A549 (cell line): Measurements from ENCODE around the gene F10. TPM values are rescaled to one million over a fixed set of nuclear protein-coding genes. Genes with fewer than 3 reads are reported as not detected.

Experiments
- ATAC-seq, 2 experiments: fragments of 200-7000 bp in 1 of 2; fragments of >200 bp in 1 of 2; cut with Nextera tagmentation in 1 of 2; cut with Tn5 transposase in 1 of 2; 3 replicates each; pipeline versions ENCODE4 v1.8.0 to v1.9.1; 2018 to 2020; ENCODE audit warnings: mild to moderate bottlenecking in 1 of 2, moderate library complexity in 1 of 2
- CTCF ChIA-PET: fragments of 300-600 bp; sonication (Branson Sonifier 250); formaldehyde crosslinking; extraction: SDS; loops from one replicate; lab custom pipeline; 2021; ENCODE audit warnings: antibody characterized with exemption, inconsistent platforms; lab: Yijun Ruan, JAX
- POLR2A ChIA-PET: fragments of 350-600 bp; formaldehyde crosslinking; extraction: SDS; loops from one replicate; lab custom pipeline; 2021; ENCODE audit warnings: antibody characterized with exemption, inconsistent platforms; lab: Yijun Ruan, JAX
- DNase-seq, 2 experiments: peaks; one replicate each; pipeline versions ENCODE4 v3.0.0 to v3.0.0-alpha.2; 2011 to 2016; ENCODE audit warnings: low read depth in 1 of 2, low spot score in 1 of 2
- FAIRE-seq: peaks from 2 replicates; lab custom pipeline; 2011; peaks lifted over from hg19 to GRCh38; lab: Jason Lieb, UNC
- H3K27ac ChIP-seq, 2 experiments: fragments of >200 bp; sonication (Bioruptor Twin); formaldehyde crosslinking; 3 replicates each; pipeline ENCODE4 v1.5.1; 2016 to 2017
- H3K4me1 ChIP-seq: fragments of >200 bp; sonication (Bioruptor Twin); formaldehyde crosslinking; 3 replicates; pipeline ENCODE4 v1.6.1; 2016
- H3K4me2 ChIP-seq: fragments of >200 bp; sonication (Bioruptor Twin); formaldehyde crosslinking; 3 replicates; pipeline ENCODE4 v1.6.1; 2016
- H3K4me3 ChIP-seq: fragments of >200 bp; sonication (Bioruptor Twin); formaldehyde crosslinking; 3 replicates; pipeline ENCODE4 v1.5.1; 2016
- H3K9me3 ChIP-seq: fragments of >200 bp; sonication (Bioruptor Twin); formaldehyde crosslinking; 3 replicates; pipeline ENCODE4 v1.6.1; 2016
- BCL3 ChIP-seq: fragments of >200 bp; sonication (Bioruptor Twin); formaldehyde crosslinking; IDR thresholded peaks from 3 replicates; pipeline ENCODE4 v1.6.1; 2016
- CBX2 ChIP-seq: fragments of 200-600 bp; sonication (generic); IDR thresholded peaks from 2 replicates; pipeline ENCODE4 v1.6.1; 2016; ENCODE audit warnings: low read depth, mild to moderate bottlenecking, borderline replicate concordance
- FOXS1 ChIP-seq: fragments of 250-450 bp; sonication (Bioruptor Pico); IDR thresholded peaks from 2 replicates; pipeline ENCODE4 v1.5.0; 2020; ENCODE audit warnings: mild to moderate bottlenecking, moderate library complexity
- HMGXB4 ChIP-seq: fragments of 250-450 bp; sonication (Bioruptor Pico); IDR thresholded peaks from 2 replicates; pipeline ENCODE4 v1.5.0; 2021; ENCODE audit warnings: mild to moderate bottlenecking, moderate library complexity, borderline replicate concordance
- HOXB13 ChIP-seq: fragments of 250-450 bp; sonication (Bioruptor Pico); IDR thresholded peaks from 2 replicates; pipeline ENCODE4 v1.5.0; 2020; ENCODE audit warnings: low read depth, mild to moderate bottlenecking, moderate library complexity
- JUN ChIP-seq, 2 experiments: fragments of >200 bp; sonication (Bioruptor Twin); formaldehyde crosslinking; IDR thresholded peaks; 2 replicates in 1 of 2; 3 replicates in 1 of 2; pipeline ENCODE4 v1.6.1; 2016 to 2017
- KDM1A ChIP-seq: fragments of 200-600 bp; sonication (generic); IDR thresholded peaks from 2 replicates; pipeline ENCODE4 v1.6.1; 2016; ENCODE audit warnings: low read depth, mild to moderate bottlenecking
- MAFK ChIP-seq: fragments of 450-650 bp; IDR thresholded peaks from 2 replicates; pipeline ENCODE4 v1.6.1; 2014; ENCODE audit not compliant: partially characterized antibody
- MYC ChIP-seq: IDR thresholded peaks from 2 replicates; pipeline ENCODE4 v1.6.1; 2012; ENCODE audit warnings: mild to moderate bottlenecking, inconsistent platforms, low read length, improper control_type of control experiment, borderline replicate concordance
- RARB ChIP-seq: fragments of 250-450 bp; sonication (Bioruptor Pico); IDR thresholded peaks from 2 replicates; pipeline ENCODE4 v1.8.0; 2021; ENCODE audit warnings: mild to moderate bottlenecking, moderate library complexity
- ZSCAN20 ChIP-seq: fragments of 250-450 bp; sonication (Bioruptor Pico); IDR thresholded peaks from 2 replicates; pipeline ENCODE4 v1.8.0; 2022; ENCODE audit warnings: mild to moderate bottlenecking, moderate library complexity
- WGBS: methylation state at CpG from one replicate; pipeline ENCODE4 v1.1.6; 2017; ENCODE audit errors: missing lambda C conversion rate; 5-methylcytosine and 5-hydroxymethylcytosine counted together
- polyA plus RNA-seq, 4 experiments: library from polyadenylated mRNA; depleted of rRNA in 3 of 4; stranded (reverse); fragments of >200 nt; fragmentation: RNase III in 1 of 4; extraction: RNeasy Plus Mini Kit Qiagen cat#74134 plus additional on column Dnase treatment in 1 of 4; gene quantifications; 2 replicates in 3 of 4; 3 replicates in 1 of 4; pipeline ENCODE4 v1.2.3, GENCODE V29; 2011 to 2017
- TF ChIP-seq, protein P1 (sequence below): fragments of 250-450 bp; sonication (Bioruptor Pico); IDR thresholded peaks from 2 replicates; pipeline ENCODE4 v1.5.0; 2020; ENCODE audit warnings: low read depth, mild to moderate bottlenecking, moderate library complexity

The F10 gene
- polyA plus RNA-seq, 2 of the 4 experiments (the other 2 are of a cell fraction): 0.32 TPM; not detected in 1

DNA sequence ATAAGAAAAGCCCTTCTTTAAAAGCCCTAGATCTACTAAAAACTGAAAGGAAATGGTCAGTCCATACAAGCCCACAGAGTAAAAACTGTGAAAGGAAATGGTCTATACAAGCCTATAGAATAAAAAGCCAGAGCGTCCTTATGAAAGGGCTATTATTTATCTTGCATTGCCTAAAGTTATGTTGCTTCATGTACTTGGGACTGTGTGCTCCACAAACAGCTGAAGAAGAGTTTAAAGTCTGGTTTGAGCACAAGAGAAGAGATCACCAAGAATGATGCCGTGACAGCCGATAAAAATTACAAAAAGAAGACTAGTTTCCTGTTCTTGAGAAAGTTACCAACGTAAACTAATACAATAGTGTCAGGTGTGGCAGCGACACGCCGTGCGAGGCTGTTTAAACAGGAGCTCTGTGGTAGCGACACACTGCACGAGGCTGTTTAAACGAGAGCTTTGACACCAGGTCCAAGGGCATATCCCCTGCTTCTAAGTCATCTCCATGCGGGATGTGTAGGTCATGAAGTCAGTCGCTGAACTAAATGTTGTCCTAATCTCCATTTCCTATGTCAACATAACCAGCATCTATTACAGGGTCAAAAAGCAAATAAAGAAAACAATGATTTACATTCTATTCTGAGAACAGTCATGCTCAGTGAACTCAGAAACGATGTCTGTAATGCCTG is 61.0 kb downstream of the F10 start:
- H3K4me2 ChIP-seq: no peak overlapping the region
- WGBS: 67% methylated on average over 14 of the region's 14 CpGs
- TF ChIP-seq MYC (no peak), FOXS1 (CRISPR knock-in tag) (no peak), BCL3 (no peak), MAFK (no peak), RARB (CRISPR knock-in tag) (no peak), HOXB13 (CRISPR knock-in tag) (no peak), KDM1A (no peak), ZSCAN20 (CRISPR knock-in tag) (no peak), CBX2 (no peak)
- TF ChIP-seq, protein P1, sequence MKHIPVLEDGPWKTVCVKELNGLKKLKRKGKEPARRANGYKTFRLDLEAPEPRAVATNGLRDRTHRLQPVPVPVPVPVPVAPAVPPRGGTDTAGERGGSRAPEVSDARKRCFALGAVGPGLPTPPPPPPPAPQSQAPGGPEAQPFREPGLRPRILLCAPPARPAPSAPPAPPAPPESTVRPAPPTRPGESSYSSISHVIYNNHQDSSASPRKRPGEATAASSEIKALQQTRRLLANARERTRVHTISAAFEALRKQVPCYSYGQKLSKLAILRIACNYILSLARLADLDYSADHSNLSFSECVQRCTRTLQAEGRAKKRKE (CRISPR knock-in tag): no peak
- ChIA-PET POLR2A (no interaction called here), CTCF (interaction anchor here (1.0 kb wide), 1 partner anchor 154 kb away, joined by 3 read pairs; no protein-coding TSS in a partner anchor)
- H3K4me1 ChIP-seq: peaks cover 35% of the 10 kb centered on the region
- H3K27ac ChIP-seq: no peak overlapping the region
- DNase-seq: peak in 1 of 2 experiments; percentile 14
- ATAC-seq: no peak
- FAIRE-seq: no peak
- no peak overlapping the region for H3K4me3 ChIP-seq
- H3K9me3 ChIP-seq: no peaks in the 10 kb centered on the region

- no peak overlapping the region for H3K4me2 ChIP-seq
- H3K9me3 ChIP-seq: no peaks in the 10 kb centered on the region
- DNase-seq: no peak
- no peak for ATAC-seq
- FAIRE-seq: no peak
- whole genome bisulfite sequencing: 93% methylated on average over 20 of the region's 22 CpGs
- POLR2A ChIA-PET: no interaction called here
- no peak overlapping the region for H3K27ac ChIP-seq
- CTCF ChIA-PET: interaction anchor here (1.0 kb wide), 1 partner anchor 155 kb away, joined by 3 read pairs; no protein-coding TSS in a partner anchor
- TF ChIP-seq BCL3 (no peak), JUN (IDR thresholded peaks at IDR 0.05) (no peak), HMGXB4 (CRISPR knock-in tag) (no peak)
- H3K4me3 ChIP-seq: no peak overlapping the region
- peaks cover 35% of the 10 kb centered on the region for H3K4me1 ChIP-seq
These were observed 62.2 kb downstream of the F10 start for GRCh38 chr13:113184568-113185440.
